ENCODE data around the gene PLEKHA7. TPM values are rescaled to one million over a fixed set of nuclear protein-coding genes. Genes with fewer than 3 reads are reported as not detected.
"Not testable (repeated sequence)": the region's sequence is repeated elsewhere in the genome, so short reads cannot be mapped to it uniquely, and the experiment has no call there.

The PLEKHA7 gene
- total RNA-seq, 1 donor from 2014 or later: 22.2 TPM

GRCh38 chr11:16909359-16910035, 104.7 kb downstream of the PLEKHA7 start:
- no peak for DNase-seq (ENCODE audit: low read depth)

GRCh38 chr11:16905375-16905774, 108.8 kb downstream of the PLEKHA7 start:
- no peak for DNase-seq (ENCODE audit: low read depth)

- not testable (repeated sequence) for DNase-seq (ENCODE audit: low read depth)
Measured at GRCh38 chr11:16904761-16905160, 109.5 kb downstream of the PLEKHA7 start.

GRCh38 chr11:16902781-16903378, 111.3 kb downstream of the PLEKHA7 start:
- DNase-seq (ENCODE audit: low read depth): peak; percentile 57

- peak; percentile 39 for DNase-seq (ENCODE audit: low read depth)
Measured at GRCh38 chr11:16902182-16902581, 112.0 kb downstream of the PLEKHA7 start.

- no peak for DNase-seq (ENCODE audit: low read depth)
Measured at GRCh38 chr11:16900491-16900890, 113.7 kb downstream of the PLEKHA7 start.

GRCh38 chr11:16899708-16900303, 114.4 kb downstream of the PLEKHA7 start:
- DNase-seq (ENCODE audit: low read depth): no peak

- DNase-seq (ENCODE audit: low read depth): no peak
Measured at GRCh38 chr11:16898274-16898985, 115.8 kb downstream of the PLEKHA7 start.

- no peak for DNase-seq (ENCODE audit: low read depth)
Measured at GRCh38 chr11:16897470-16898061, 116.6 kb downstream of the PLEKHA7 start.

GRCh38 chr11:16896729-16897469, 117.3 kb downstream of the PLEKHA7 start:
- DNase-seq (ENCODE audit: low read depth): no peak

GRCh38 chr11:16895306-16895705, 118.9 kb downstream of the PLEKHA7 start:
- DNase-seq (ENCODE audit: low read depth): peak; percentile 98

GRCh38 chr11:16893456-16894066, 120.7 kb downstream of the PLEKHA7 start:
- no peak for DNase-seq (ENCODE audit: low read depth)

GRCh38 chr11:16891964-16892363, 122.2 kb downstream of the PLEKHA7 start:
- no peak for DNase-seq (ENCODE audit: low read depth)

GRCh38 chr11:16891165-16891564, 123.0 kb downstream of the PLEKHA7 start:
- DNase-seq (ENCODE audit: low read depth): no peak

- no peak for DNase-seq (ENCODE audit: low read depth)
Measured at GRCh38 chr11:16890442-16890841, 123.8 kb downstream of the PLEKHA7 start.

GRCh38 chr11:16889905-16890304, 124.3 kb downstream of the PLEKHA7 start:
- DNase-seq (ENCODE audit: low read depth): no peak

- not testable (repeated sequence) for DNase-seq (ENCODE audit: low read depth)
Measured at GRCh38 chr11:16889010-16889409, 125.2 kb downstream of the PLEKHA7 start.

GRCh38 chr11:16887887-16888286, 126.3 kb downstream of the PLEKHA7 start:
- DNase-seq (ENCODE audit: low read depth): not testable (repeated sequence)

- peak; percentile 42 for DNase-seq (ENCODE audit: low read depth)
Measured at GRCh38 chr11:16883174-16883573, 131.0 kb downstream of the PLEKHA7 start.

GRCh38 chr11:16881766-16882165, 132.4 kb downstream of the PLEKHA7 start:
- DNase-seq (ENCODE audit: low read depth): no peak

Measured in renal cortical epithelial cell (primary cell).